SK-N-SH treated with all-trans-retinoic acid at 6 μM for 48 hours (cell line): Measurements from ENCODE around the gene RAB11B.

Experiments
- ARNTL ChIP-seq: fragments of 450-650 bp; formaldehyde crosslinking; IDR thresholded peaks from 2 replicates; pipeline ENCODE4 v1.5.0; 2020; ENCODE audit warnings: low read depth, mild to moderate bottlenecking, moderate library complexity, borderline replicate concordance
- BACH2 ChIP-seq: fragments of 250-450 bp; sonication (Bioruptor Pico); IDR thresholded peaks from 2 replicates; pipeline ENCODE4 v1.9.0; 2021; ENCODE audit warnings: mild to moderate bottlenecking, borderline replicate concordance
- GLIS3 ChIP-seq: fragments of 250-450 bp; sonication (Bioruptor Pico); IDR thresholded peaks from 2 replicates; pipeline ENCODE4 v1.5.0; 2020; ENCODE audit warnings: mild to moderate bottlenecking, moderate library complexity
- ISL1 ChIP-seq: fragments of 250-450 bp; sonication (Bioruptor Pico); IDR thresholded peaks from 2 replicates; pipeline ENCODE4 v2.1.2; 2022; ENCODE audit warnings: mild to moderate bottlenecking, moderate library complexity
- TCF4 ChIP-seq: fragments of 250-450 bp; sonication (Bioruptor Pico); IDR thresholded peaks from 2 replicates; pipeline ENCODE4 v1.8.0; 2021; ENCODE audit warnings: mild to moderate bottlenecking, moderate library complexity, borderline replicate concordance
- ZC3H10 ChIP-seq: fragments of 250-450 bp; sonication (Bioruptor Pico); IDR thresholded peaks from 2 replicates; pipeline ENCODE4 v1.5.1; 2021; ENCODE audit warnings: mild to moderate bottlenecking, moderate library complexity
- ZFP3 ChIP-seq: fragments of 250-450 bp; sonication (Bioruptor Pico); IDR thresholded peaks from 2 replicates; pipeline ENCODE4 v1.5.0; 2020; ENCODE audit warnings: mild to moderate bottlenecking, moderate library complexity
- ZFP30 ChIP-seq: fragments of 450-650 bp; formaldehyde crosslinking; IDR thresholded peaks from 2 replicates; pipeline ENCODE4 v1.5.0; 2022; ENCODE audit warnings: mild to moderate bottlenecking, moderate library complexity
- ZNF565 ChIP-seq: fragments of 450-650 bp; formaldehyde crosslinking; conservative IDR thresholded peaks from 2 replicates; pipeline ENCODE4 v1.5.0; 2020; ENCODE audit warnings: low read depth, mild to moderate bottlenecking, moderate library complexity
- TF ChIP-seq, protein P1 (sequence below): fragments of 250-450 bp; sonication (Bioruptor Pico); IDR thresholded peaks from 2 replicates; pipeline ENCODE4 v1.5.0; 2020; ENCODE audit warnings: mild to moderate bottlenecking, moderate library complexity
- TF ChIP-seq, protein P2 (sequence below): fragments of 250-450 bp; sonication (Bioruptor Pico); IDR thresholded peaks from 2 replicates; pipeline ENCODE4 v1.8.0; 2020; ENCODE audit warnings: mild to moderate bottlenecking, moderate library complexity, borderline replicate concordance
- TF ChIP-seq, protein P3 (sequence below): fragments of 250-450 bp; sonication (Bioruptor Pico); IDR thresholded peaks from 2 replicates; pipeline ENCODE4 v1.5.1; 2020; ENCODE audit warnings: low read depth, mild to moderate bottlenecking, moderate library complexity
- TF ChIP-seq, protein P4 (sequence below): fragments of 250-450 bp; sonication (Bioruptor Pico); IDR thresholded peaks from 2 replicates; pipeline ENCODE4 v1.5.1; 2021; ENCODE audit warnings: mild to moderate bottlenecking, moderate library complexity

DNA sequence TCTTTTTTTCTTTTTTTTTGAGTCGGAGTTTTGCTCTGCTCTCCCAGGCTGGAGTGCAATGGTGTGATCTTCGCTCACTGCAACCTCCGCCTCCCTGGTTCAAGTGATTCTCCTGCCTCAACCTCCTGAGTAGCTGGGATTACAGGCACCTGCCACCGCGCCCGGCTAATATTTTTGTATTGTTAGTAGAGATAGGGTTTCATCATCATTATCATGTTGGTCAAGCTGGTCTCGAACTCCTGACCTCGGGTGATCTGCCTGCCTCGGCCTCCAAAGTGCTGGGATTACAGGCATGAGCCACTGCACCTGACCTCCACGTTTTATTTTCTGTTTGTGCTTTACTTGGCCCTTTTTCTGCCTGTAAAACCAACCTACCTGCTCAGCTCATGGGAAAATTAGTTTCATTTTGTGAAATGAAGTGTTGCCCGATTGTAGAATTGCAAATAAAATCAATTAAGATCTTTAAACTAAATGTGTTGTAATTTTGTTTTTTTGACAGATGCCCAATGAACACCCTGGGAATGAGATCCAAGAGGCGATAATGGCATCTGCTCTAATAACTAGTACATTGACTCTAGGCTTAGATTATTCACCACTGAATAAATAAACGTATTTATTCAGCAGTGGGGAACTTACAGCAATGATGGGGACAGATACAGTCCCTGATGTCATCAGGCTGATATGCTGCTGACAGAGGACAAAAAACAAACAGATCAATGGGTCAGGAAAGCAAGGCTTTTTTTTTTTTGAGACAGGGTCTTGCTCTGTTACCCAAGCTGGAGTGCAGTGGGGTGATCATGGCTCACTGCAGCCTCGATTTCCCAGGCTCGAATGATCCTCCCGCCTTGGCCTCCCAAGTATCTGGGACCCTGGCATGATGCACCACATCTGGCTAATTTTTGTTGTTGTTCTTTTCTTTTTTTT lies 2.2 kb upstream of the RAB11B start:
- no peak for TF ChIP-seq GLIS3 (CRISPR knock-in tag)
- TF ChIP-seq, protein P1, sequence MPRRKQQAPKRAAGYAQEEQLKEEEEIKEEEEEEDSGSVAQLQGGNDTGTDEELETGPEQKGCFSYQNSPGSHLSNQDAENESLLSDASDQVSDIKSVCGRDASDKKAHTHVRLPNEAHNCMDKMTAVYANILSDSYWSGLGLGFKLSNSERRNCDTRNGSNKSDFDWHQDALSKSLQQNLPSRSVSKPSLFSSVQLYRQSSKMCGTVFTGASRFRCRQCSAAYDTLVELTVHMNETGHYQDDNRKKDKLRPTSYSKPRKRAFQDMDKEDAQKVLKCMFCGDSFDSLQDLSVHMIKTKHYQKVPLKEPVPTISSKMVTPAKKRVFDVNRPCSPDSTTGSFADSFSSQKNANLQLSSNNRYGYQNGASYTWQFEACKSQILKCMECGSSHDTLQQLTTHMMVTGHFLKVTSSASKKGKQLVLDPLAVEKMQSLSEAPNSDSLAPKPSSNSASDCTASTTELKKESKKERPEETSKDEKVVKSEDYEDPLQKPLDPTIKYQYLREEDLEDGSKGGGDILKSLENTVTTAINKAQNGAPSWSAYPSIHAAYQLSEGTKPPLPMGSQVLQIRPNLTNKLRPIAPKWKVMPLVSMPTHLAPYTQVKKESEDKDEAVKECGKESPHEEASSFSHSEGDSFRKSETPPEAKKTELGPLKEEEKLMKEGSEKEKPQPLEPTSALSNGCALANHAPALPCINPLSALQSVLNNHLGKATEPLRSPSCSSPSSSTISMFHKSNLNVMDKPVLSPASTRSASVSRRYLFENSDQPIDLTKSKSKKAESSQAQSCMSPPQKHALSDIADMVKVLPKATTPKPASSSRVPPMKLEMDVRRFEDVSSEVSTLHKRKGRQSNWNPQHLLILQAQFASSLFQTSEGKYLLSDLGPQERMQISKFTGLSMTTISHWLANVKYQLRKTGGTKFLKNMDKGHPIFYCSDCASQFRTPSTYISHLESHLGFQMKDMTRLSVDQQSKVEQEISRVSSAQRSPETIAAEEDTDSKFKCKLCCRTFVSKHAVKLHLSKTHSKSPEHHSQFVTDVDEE (CRISPR knock-in tag): no peak
- TF ChIP-seq, protein P2, sequence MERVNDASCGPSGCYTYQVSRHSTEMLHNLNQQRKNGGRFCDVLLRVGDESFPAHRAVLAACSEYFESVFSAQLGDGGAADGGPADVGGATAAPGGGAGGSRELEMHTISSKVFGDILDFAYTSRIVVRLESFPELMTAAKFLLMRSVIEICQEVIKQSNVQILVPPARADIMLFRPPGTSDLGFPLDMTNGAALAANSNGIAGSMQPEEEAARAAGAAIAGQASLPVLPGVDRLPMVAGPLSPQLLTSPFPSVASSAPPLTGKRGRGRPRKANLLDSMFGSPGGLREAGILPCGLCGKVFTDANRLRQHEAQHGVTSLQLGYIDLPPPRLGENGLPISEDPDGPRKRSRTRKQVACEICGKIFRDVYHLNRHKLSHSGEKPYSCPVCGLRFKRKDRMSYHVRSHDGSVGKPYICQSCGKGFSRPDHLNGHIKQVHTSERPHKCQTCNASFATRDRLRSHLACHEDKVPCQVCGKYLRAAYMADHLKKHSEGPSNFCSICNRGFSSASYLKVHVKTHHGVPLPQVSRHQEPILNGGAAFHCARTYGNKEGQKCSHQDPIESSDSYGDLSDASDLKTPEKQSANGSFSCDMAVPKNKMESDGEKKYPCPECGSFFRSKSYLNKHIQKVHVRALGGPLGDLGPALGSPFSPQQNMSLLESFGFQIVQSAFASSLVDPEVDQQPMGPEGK (CRISPR knock-in tag): no peak
- TF ChIP-seq ZFP3 (CRISPR knock-in tag): no peak
- no peak for TF ChIP-seq ZNF565 (CRISPR knock-in tag)
- TF ChIP-seq, protein P3, sequence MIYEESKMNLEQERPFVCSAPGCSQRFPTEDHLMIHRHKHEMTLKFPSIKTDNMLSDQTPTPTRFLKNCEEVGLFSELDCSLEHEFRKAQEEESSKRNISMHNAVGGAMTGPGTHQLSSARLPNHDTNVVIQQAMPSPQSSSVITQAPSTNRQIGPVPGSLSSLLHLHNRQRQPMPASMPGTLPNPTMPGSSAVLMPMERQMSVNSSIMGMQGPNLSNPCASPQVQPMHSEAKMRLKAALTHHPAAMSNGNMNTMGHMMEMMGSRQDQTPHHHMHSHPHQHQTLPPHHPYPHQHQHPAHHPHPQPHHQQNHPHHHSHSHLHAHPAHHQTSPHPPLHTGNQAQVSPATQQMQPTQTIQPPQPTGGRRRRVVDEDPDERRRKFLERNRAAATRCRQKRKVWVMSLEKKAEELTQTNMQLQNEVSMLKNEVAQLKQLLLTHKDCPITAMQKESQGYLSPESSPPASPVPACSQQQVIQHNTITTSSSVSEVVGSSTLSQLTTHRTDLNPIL (CRISPR knock-in tag): no peak
- no peak for TF ChIP-seq ZC3H10
- TF ChIP-seq BACH2: no peak
- no peak for TF ChIP-seq TCF4 (CRISPR knock-in tag)
- TF ChIP-seq, protein P4, sequence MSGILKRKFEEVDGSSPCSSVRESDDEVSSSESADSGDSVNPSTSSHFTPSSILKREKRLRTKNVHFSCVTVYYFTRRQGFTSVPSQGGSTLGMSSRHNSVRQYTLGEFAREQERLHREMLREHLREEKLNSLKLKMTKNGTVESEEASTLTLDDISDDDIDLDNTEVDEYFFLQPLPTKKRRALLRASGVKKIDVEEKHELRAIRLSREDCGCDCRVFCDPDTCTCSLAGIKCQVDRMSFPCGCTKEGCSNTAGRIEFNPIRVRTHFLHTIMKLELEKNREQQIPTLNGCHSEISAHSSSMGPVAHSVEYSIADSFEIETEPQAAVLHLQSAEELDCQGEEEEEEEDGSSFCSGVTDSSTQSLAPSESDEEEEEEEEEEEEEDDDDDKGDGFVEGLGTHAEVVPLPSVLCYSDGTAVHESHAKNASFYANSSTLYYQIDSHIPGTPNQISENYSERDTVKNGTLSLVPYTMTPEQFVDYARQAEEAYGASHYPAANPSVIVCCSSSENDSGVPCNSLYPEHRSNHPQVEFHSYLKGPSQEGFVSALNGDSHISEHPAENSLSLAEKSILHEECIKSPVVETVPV: no peak
- no peak for TF ChIP-seq ZFP30 (CRISPR knock-in tag)
- TF ChIP-seq ARNTL (CRISPR knock-in tag): no peak
- TF ChIP-seq ISL1 (CRISPR knock-in tag): no peak
